GM20000 (cell line): ENCODE data around the gene ABHD17A.

Experiments
- DNase-seq: peaks from one replicate; pipeline ENCODE4 v3.0.0; 2012; ENCODE audit warnings: low spot score
- CTCF ChIP-seq: IDR thresholded peaks from 2 replicates; pipeline ENCODE4 v1.5.1; 2012; ENCODE audit warnings: mild to moderate bottlenecking, control low read depth; ENCODE audit errors: extremely low read depth, missing control alignments

ABHD17A gene

GRCh38 chr19:1860042-1860775 lies 25.1 kb downstream of the ABHD17A start:
- no peak for DNase-seq
- no peak for TF ChIP-seq CTCF

- no peak for DNase-seq
- no peak for TF ChIP-seq CTCF
Observed at GRCh38 chr19:1859331-1859781, 25.9 kb downstream of the ABHD17A start.

- DNase-seq, result no peak
- TF ChIP-seq CTCF, result no peak
Observed at GRCh38 chr19:1858412-1859081, 26.7 kb downstream of the ABHD17A start.

- DNase-seq, result no peak
- TF ChIP-seq CTCF, result no peak
Observed at GRCh38 chr19:1857648-1858326, 27.5 kb downstream of the ABHD17A start.

- TF ChIP-seq CTCF, result no peak
- DNase-seq, result peak; percentile 90
Observed at GRCh38 chr19:1856698-1857603, 28.3 kb downstream of the ABHD17A start.

- DNase-seq, result no peak
Observed at GRCh38 chr19:1856345-1856697, 29.0 kb downstream of the ABHD17A start.

More at GRCh38 chr19:1856345-1856697, 29.0 kb downstream of the ABHD17A start:
- TF ChIP-seq CTCF, result no peak
